ENCODE results near the gene WIPF2.

GRCh38 chr17:40316571-40317344 is 97.7 kb downstream of the WIPF2 start:
- TF ChIP-seq FOXP2 (optimal IDR thresholded peaks at IDR 0.05; ENCODE audit: control extremely low read depth, extremely low read length, insufficient read depth): no peak
- TF ChIP-seq EZH2 (IDR thresholded peaks at IDR 0.05): no peak
